ENCODE data around the gene MAGT1. TPM values are rescaled to one million over a fixed set of nuclear protein-coding genes. Genes with fewer than 3 reads are reported as not detected.

MAGT1 gene
- total and polyA plus RNA-seq, 10 donors, result 7.4 to 59.9 (median 43.5) TPM

DNA sequence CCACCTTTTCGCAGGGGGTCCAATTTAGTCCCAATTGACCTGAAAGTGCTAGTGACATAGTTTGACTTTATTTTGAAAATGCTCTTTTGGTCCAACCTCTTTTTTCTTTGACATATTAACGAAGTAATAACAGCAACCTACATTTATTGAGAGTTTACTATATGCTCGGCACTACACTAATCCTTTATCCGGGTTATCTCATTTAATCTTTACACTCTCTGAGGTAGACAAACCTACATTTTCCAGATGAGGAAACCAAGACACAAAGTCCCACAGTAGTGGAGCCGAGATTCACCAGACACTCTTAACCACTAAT, 108.9 kb downstream of the MAGT1 start:
- DNase-seq, result no peak
- intact Hi-C loops (cut with DNase I; ENCODE audit: low total_unique reads), result no loop called here
- H3K27ac ChIP-seq, result peak overlapping the region; percentile 71 to 93 (median 92)
- TF ChIP-seq, protein P1, sequence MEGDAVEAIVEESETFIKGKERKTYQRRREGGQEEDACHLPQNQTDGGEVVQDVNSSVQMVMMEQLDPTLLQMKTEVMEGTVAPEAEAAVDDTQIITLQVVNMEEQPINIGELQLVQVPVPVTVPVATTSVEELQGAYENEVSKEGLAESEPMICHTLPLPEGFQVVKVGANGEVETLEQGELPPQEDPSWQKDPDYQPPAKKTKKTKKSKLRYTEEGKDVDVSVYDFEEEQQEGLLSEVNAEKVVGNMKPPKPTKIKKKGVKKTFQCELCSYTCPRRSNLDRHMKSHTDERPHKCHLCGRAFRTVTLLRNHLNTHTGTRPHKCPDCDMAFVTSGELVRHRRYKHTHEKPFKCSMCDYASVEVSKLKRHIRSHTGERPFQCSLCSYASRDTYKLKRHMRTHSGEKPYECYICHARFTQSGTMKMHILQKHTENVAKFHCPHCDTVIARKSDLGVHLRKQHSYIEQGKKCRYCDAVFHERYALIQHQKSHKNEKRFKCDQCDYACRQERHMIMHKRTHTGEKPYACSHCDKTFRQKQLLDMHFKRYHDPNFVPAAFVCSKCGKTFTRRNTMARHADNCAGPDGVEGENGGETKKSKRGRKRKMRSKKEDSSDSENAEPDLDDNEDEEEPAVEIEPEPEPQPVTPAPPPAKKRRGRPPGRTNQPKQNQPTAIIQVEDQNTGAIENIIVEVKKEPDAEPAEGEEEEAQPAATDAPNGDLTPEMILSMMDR (IDR thresholded peaks at IDR 0.05 in 8 of 11, conservative IDR thresholded peaks at IDR 0.05 in 3 of 11), result no peak
- TF ChIP-seq POLR2A (IDR thresholded peaks at IDR 0.05) (no peak), POLR2AphosphoS5 (IDR thresholded peaks at IDR 0.05) (no peak)
- WGBS, 5 donors, result 18 to 48% (median 23%) methylated on average over 5 of the region's 5 CpGs
- peak overlapping the region; percentile 41 to 76 (median 52) for H3K4me3 ChIP-seq
- H3K27me3 ChIP-seq (replicated peaks in 1 of 7), result no peaks in the 10 kb centered on the region
- H3K9me3 ChIP-seq, result no peaks in the 10 kb centered on the region
- peaks cover 0 to 61% (median 32%) of the 10 kb centered on the region in 6 donors for H3K4me1 ChIP-seq
- no peaks in the 10 kb centered on the region for H3K36me3 ChIP-seq

DNA sequence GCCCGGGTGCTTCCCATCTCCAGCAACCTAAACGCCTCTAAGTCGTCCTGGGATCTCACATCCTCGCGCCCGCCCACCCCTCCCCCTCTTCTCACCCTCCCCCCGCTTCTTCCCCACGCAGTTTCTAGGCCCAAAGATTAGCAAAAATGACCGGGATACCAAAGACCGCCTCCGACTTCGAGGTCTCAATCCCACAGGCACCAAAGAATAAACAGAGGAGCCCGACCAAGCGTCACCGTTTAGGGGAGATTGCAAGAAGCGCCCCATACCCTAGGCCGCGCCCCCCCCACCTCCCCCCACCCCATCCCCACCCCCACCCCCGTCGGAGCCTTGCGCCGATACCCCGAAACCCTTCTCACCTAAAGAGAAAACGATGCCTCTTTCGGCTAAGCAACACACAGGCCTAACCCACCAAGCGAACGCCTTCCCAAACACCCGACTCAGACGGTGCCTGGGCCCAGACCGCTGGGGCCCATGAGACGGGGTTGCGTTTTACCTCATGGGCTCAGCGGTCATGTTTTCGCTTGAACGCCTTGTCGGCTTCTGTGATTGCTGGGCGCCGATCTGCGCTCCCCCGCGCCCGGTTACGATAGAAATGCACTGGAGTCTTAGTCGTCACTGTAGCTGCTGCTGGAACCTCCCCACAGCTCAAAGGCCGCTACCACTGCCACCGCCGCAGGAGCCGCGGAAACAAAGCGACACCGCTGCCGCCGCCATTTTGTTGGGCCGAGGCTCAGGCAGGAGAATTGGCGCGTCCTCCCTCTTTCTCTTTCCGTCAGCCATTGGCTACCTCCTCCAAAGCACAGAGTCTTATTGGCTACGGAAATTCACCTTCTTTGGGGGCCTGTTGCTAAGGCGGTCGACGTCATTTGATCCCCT, 109.5 kb downstream of the MAGT1 start, which contains the start of gene ATRX:
TSS of gene ATRX (minus strand) at position 731 of the 879 bp plus-strand sequence. CDS start at position 516, 215 bp downstream.
- DNase-seq, result peak; percentile 91
- intact Hi-C loops (cut with DNase I; ENCODE audit: low total_unique reads), result no loop called here
- peak within 1 kb of the TSS; percentile 41 to 76 (median 52) for H3K4me3 ChIP-seq
- WGBS, 5 donors, result 1 to 41% (median 2%) methylated on average over 25 to 61 of the region's 61 CpGs
- no peaks in the 10 kb centered on the region for H3K36me3 ChIP-seq
- peak within 1 kb of the TSS; percentile 71 to 93 (median 92) for H3K27ac ChIP-seq
- H3K9me3 ChIP-seq, result no peaks in the 10 kb centered on the region
- H3K4me1 ChIP-seq, result peaks cover 0 to 66% (median 34%) of the 10 kb centered on the region in 6 donors
- TF ChIP-seq POLR2AphosphoS5 (IDR thresholded peaks at IDR 0.05) (peak; percentile 74 to 84 (median 81)), POLR2A (IDR thresholded peaks at IDR 0.05) (no peak)
- no peaks in the 10 kb centered on the region for H3K27me3 ChIP-seq (replicated peaks in 1 of 7)

DNA sequence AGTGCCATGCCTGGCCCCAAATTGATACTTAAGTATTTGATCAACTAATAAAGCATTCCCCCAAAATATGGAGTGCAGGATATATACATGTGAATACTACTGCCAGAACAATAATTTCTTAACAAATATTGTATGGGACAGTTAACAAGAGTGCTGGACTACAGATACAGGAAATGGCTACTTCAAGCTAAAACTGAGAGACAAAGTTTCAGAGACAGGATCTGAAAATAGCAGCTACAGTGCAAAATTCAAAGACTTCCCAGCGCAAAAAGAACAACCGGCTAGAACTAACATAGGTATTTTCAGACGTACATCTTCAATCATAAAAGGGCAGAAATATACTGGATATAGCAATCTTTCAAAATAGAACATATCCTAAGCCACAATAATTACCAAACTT, 115.5 kb downstream of the MAGT1 start:
- Histone ChIP-seq H3K9me3 (no peaks in the 10 kb centered on the region), H3K27ac (peak overlapping the region in 1 of 8 donors; percentile 4), H3K36me3 (no peaks in the 10 kb centered on the region), H3K27me3 (replicated peaks in 1 of 7) (no peaks in the 10 kb centered on the region), H3K4me3 (no peak overlapping the region), H3K4me1 (peaks cover 8 to 81% (median 33%) of the 10 kb centered on the region in 6 donors)
- TF ChIP-seq POLR2A (IDR thresholded peaks at IDR 0.05), result no peak
- no peak for TF ChIP-seq POLR2AphosphoS5 (IDR thresholded peaks at IDR 0.05)
- TF ChIP-seq, protein P1 (IDR thresholded peaks at IDR 0.05 in 8 of 11, conservative IDR thresholded peaks at IDR 0.05 in 3 of 11), result no peak
- no peak for DNase-seq
- WGBS, 5 donors, result 29 to 58% (median 53%) methylated on average over 3 of the region's 3 CpGs
- intact Hi-C loops (cut with DNase I; ENCODE audit: low total_unique reads), result no loop called here

DNA sequence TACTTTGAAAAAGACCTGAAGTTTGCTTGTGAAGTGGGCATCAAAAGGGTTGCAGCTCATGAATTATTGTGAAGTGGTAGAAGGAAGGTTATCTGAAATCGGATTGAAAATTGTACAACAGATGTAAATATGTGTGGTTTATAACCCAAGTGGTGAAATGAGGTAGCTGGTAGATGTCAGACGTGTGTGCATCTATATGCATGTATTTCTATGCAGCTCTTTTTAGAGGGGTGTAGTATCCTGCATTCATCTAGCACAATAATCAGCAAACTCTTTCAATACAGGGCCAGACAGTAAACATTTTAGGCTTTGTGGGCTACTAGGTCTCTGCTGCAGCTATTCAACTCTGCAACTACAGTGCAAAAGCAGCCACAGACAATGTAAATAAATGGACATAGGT, 118.6 kb downstream of the MAGT1 start:
- no peak overlapping the region for H3K27ac ChIP-seq
- WGBS, 5 donors, result 7 to 46% (median 31%) methylated on average over 2 of the region's 2 CpGs
- H3K4me1 ChIP-seq, result peaks cover 0 to 51% (median 19%) of the 10 kb centered on the region in 6 donors
- intact Hi-C loops (cut with DNase I; ENCODE audit: low total_unique reads), result no loop called here
- H3K4me3 ChIP-seq, result no peak overlapping the region
- DNase-seq, result no peak
- no peaks in the 10 kb centered on the region for H3K27me3 ChIP-seq (replicated peaks in 1 of 7)
- H3K9me3 ChIP-seq, result no peaks in the 10 kb centered on the region
- no peak for TF ChIP-seq POLR2A (IDR thresholded peaks at IDR 0.05)
- H3K36me3 ChIP-seq, result no peaks in the 10 kb centered on the region

Small RNAs within 50 kb of the gene (small RNA-seq; reads per million reads assigned to genes)
- gene RN7SL460P (0 reads per million in 4 donors), gene RNU6-854P (0 reads per million in 4 donors)

Other genes starting within 250 kb of the MAGT1 start
- 100 to 1,000 TPM in 6 of 7 donors, 10 to 100 TPM in 1; 86.1 to 150 (median 130) TPM for gene ATRX, start 109.2 kb downstream of the MAGT1 start, total RNA-seq
- 10 to 100 TPM in 1 of 3 donors, 1 to 10 TPM in 2; 8.2 to 15.4 (median 9.5) TPM for gene ATRX, start 109.2 kb downstream of the MAGT1 start, polyA plus RNA-seq
- gene COX7B, start 4.0 kb upstream of the MAGT1 start, total RNA-seq, result 100 to 1,000 TPM; 101 to 259 (median 130) TPM
- 100 to 1,000 TPM; 372 to 504 (median 462) TPM for gene COX7B, start 4.0 kb upstream of the MAGT1 start, polyA plus RNA-seq
- gene ATP7A, start 15.3 kb upstream of the MAGT1 start, total RNA-seq, result 10 to 100 TPM; 12.7 to 18.8 (median 16.7) TPM
- 1 to 10 TPM; 1.4 to 1.5 (median 1.5) TPM for gene ATP7A, start 15.3 kb upstream of the MAGT1 start, polyA plus RNA-seq
- gene PGAM4, start 74.2 kb upstream of the MAGT1 start, total RNA-seq, result not detected
- not detected for gene PGAM4, start 74.2 kb upstream of the MAGT1 start, polyA plus RNA-seq
- gene PGK1, start 208.8 kb upstream of the MAGT1 start, total RNA-seq, result 100 to 1,000 TPM; 141 to 355 (median 253) TPM
- gene PGK1, start 208.8 kb upstream of the MAGT1 start, polyA plus RNA-seq, result 100 to 1,000 TPM in 2 of 3 donors, 10 to 100 TPM in 1; 69.9 to 142 (median 114) TPM
- 10 to 100 TPM in 6 of 7 donors, 1 to 10 TPM in 1; 9.8 to 16.0 (median 13.8) TPM for gene TAF9B, start 244.2 kb upstream of the MAGT1 start, total RNA-seq
- gene TAF9B, start 244.2 kb upstream of the MAGT1 start, polyA plus RNA-seq, result 1 to 10 TPM; 7.0 to 9.9 (median 7.4) TPM

Measured in spleen (tissue), 11 donors.